Astrocyte of the spinal cord (primary cell): ENCODE measurements around the gene FRMD4B.
A peak's percentile ranks its signal among the peaks of the same experiment; 100 is the strongest.

Experiments
- DNase-seq: peaks from one replicate; pipeline ENCODE4 v3.0.0; 2011; ENCODE audit warnings: low read depth, low spot score
- H3K4me3 ChIP-seq: 2 replicates; pipeline ENCODE4 v1.5.1; 2011; ENCODE audit warnings: low read depth, mild to moderate bottlenecking, low read length, moderate library complexity
- in situ Hi-C: cut with HindIII; loops from 2 replicates; pipeline ENCODE4 v1.10.0; 2017; ENCODE audit warnings: low sequenced_read_pairs
- TF ChIP-seq, protein P1 (sequence below): IDR thresholded peaks from 2 replicates; pipeline ENCODE4 v1.5.1; 2012; ENCODE audit warnings: low read depth, mild to moderate bottlenecking, low read length, inconsistent platforms

Gene FRMD4B

GRCh38 chr3:69255928-69256327 lies 130.0 kb downstream of the FRMD4B start:
- in situ Hi-C loops, result no loop called here
- no peak for DNase-seq
- no peak overlapping the region for H3K4me3 ChIP-seq
- TF ChIP-seq, protein P1, sequence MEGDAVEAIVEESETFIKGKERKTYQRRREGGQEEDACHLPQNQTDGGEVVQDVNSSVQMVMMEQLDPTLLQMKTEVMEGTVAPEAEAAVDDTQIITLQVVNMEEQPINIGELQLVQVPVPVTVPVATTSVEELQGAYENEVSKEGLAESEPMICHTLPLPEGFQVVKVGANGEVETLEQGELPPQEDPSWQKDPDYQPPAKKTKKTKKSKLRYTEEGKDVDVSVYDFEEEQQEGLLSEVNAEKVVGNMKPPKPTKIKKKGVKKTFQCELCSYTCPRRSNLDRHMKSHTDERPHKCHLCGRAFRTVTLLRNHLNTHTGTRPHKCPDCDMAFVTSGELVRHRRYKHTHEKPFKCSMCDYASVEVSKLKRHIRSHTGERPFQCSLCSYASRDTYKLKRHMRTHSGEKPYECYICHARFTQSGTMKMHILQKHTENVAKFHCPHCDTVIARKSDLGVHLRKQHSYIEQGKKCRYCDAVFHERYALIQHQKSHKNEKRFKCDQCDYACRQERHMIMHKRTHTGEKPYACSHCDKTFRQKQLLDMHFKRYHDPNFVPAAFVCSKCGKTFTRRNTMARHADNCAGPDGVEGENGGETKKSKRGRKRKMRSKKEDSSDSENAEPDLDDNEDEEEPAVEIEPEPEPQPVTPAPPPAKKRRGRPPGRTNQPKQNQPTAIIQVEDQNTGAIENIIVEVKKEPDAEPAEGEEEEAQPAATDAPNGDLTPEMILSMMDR, result no peak

DNA sequence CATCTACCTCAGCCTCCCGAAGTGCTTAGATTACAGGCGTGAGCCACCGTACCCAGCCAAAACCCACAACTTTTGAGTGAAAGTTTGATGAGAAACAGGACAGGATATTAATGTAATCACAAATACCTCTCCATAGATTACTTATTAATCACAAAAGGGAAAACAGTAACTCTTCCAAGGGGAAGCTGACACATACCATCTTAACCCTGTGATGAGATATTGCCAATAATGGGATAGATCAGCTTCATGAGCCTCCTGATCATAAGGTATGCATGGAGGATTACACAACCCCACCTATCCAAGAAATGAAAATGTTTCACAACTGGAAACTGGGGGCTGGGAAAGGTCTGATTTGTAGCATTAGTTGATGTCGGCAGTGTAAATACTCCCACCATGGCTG lies 131.5 kb downstream of the FRMD4B start:
- TF ChIP-seq, protein P1, result no peak
- no peak overlapping the region for H3K4me3 ChIP-seq
- DNase-seq, result no peak
- in situ Hi-C loops, result no loop called here

DNA sequence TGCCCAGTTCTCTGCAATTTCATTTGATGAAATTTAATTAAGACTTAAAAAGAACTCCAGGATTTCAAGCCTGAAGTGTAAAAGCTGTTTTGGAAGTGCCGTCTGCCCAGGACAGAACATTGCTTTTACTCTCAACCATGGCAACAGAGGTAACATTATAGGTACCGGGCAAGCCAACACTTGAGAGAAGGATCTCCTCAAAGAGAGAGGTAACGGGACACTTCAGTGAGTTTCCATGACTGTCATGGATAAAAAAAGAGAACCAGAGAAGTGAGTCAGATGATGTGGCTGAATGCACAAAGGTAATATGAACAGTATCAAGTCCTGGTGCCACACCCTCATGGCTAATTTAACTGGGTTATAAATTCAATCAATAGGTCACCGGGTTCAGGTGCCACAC lies 133.3 kb downstream of the FRMD4B start:
- no peak overlapping the region for H3K4me3 ChIP-seq
- DNase-seq, result no peak
- TF ChIP-seq, protein P1, result no peak
- in situ Hi-C loops, result no loop called here

- TF ChIP-seq, protein P1, result no peak
Observed at GRCh38 chr3:69252141-69252540, 133.7 kb downstream of the FRMD4B start.

GRCh38 chr3:69251078-69251805 lies 134.6 kb downstream of the FRMD4B start:
- TF ChIP-seq, protein P1, result no peak
- H3K4me3 ChIP-seq, result no peak overlapping the region
- in situ Hi-C loops, result no loop called here
- DNase-seq, result no peak

More at GRCh38 chr3:69252141-69252540, 133.7 kb downstream of the FRMD4B start:
- no peak overlapping the region for H3K4me3 ChIP-seq
- no peak for DNase-seq
- in situ Hi-C loops, result no loop called here

DNA sequence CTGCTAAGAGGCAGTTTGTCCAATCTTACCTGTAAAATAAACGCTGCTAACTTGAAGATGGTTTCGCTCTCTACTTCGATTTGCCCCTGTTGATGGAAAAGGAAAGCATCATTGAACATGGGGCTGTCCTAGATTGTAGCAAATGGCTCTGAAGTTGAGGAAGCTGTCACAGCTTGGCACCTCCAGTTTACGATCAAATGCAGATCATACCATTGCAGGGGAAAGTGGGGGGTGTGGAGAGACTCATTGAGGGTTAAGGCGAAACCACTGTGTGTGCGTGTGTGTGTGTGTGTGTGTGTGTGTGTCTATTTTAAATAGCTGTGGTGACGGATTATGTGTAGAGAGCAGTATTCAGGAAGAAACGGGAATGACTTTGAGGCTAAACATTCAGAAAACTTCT lies 135.9 kb downstream of the FRMD4B start:
- H3K4me3 ChIP-seq, result peak overlapping the region; percentile 3
- peak; percentile 48 for DNase-seq
- in situ Hi-C loops, result no loop called here
- TF ChIP-seq, protein P1, result no peak
